DND-41 (cell line): Measurements from ENCODE around the gene C14orf180.

ENCODE experiments used
- ATAC-seq: fragments of 200-7000 bp; cut with Tn5 transposase; 3 replicates; pipeline ENCODE4 v1.9.1; 2021; ENCODE audit warnings: low read depth; ENCODE audit not compliant: insufficient read depth
- DNase-seq: peaks from one replicate; pipeline ENCODE4 v3.0.0-alpha.2; 2020
- H2AFZ ChIP-seq: 2 replicates; pipeline ENCODE4 v1.6.0; 2012; ENCODE audit warnings: low read depth, low read length
- H3K27ac ChIP-seq: 2 replicates; pipeline ENCODE4 v1.5.1; 2012; ENCODE audit warnings: low read length, inconsistent platforms
- H3K27me3 ChIP-seq: fragments of 200-600 bp; sonication (generic); 2 replicates; pipeline ENCODE4 v1.6.0; 2012; ENCODE audit warnings: low read length, mild to moderate bottlenecking, inconsistent platforms; ENCODE audit not compliant: insufficient read depth, poor library complexity
- H3K36me3 ChIP-seq: 2 replicates; pipeline ENCODE4 v1.5.1; 2012; ENCODE audit warnings: low read length, inconsistent platforms; ENCODE audit not compliant: insufficient read depth
- H3K4me1 ChIP-seq: 2 replicates; pipeline ENCODE4 v1.5.1; 2012; ENCODE audit warnings: mild to moderate bottlenecking, low read length; ENCODE audit not compliant: insufficient read depth
- H3K4me2 ChIP-seq: 2 replicates; pipeline ENCODE4 v1.6.0; 2012; ENCODE audit warnings: mild to moderate bottlenecking, moderate library complexity, low read length, inconsistent platforms; ENCODE audit not compliant: insufficient read depth
- H3K4me3 ChIP-seq, 2 experiments: fragments of 200-600 bp in 1 of 2; shearing (Covaris generic) in 1 of 2; 2 replicates each; pipeline ENCODE4 v1.5.1; 2012 to 2016; ENCODE audit warnings: inconsistent platforms in 2 of 2, low read length in 2 of 2, mild to moderate bottlenecking in 2 of 2, low read depth in 1 of 2, moderate library complexity in 1 of 2
- H3K79me2 ChIP-seq: 2 replicates; pipeline ENCODE4 v1.6.0; 2012; ENCODE audit warnings: low read length, inconsistent platforms; ENCODE audit not compliant: insufficient read depth
- H3K9ac ChIP-seq: 2 replicates; pipeline ENCODE4 v1.6.0; 2012; ENCODE audit warnings: low read depth, mild to moderate bottlenecking, inconsistent platforms, low read length, moderate library complexity
- H3K9me3 ChIP-seq: 2 replicates; pipeline ENCODE4 v1.5.1; 2012; ENCODE audit warnings: low read length, moderate library complexity, mild to moderate bottlenecking, inconsistent platforms; ENCODE audit not compliant: insufficient read depth, severe bottlenecking
- H4K20me1 ChIP-seq: 2 replicates; pipeline ENCODE4 v1.6.0; 2012; ENCODE audit warnings: low read length; ENCODE audit not compliant: insufficient read depth
- EZH2 ChIP-seq: IDR thresholded peaks from 3 replicates; pipeline ENCODE4 v1.6.1; 2012; ENCODE audit warnings: borderline replicate concordance, low read depth, mild to moderate bottlenecking, moderate library complexity, low read length, inconsistent platforms; ENCODE audit not compliant: severe bottlenecking
- TF ChIP-seq, protein P1 (sequence below): IDR thresholded peaks from 2 replicates; pipeline ENCODE4 v1.5.1; 2012; ENCODE audit warnings: borderline replicate concordance, low read length, moderate library complexity, mild to moderate bottlenecking; ENCODE audit not compliant: poor library complexity, severe bottlenecking; ENCODE audit errors: extremely low read depth

C14orf180 gene

DNA sequence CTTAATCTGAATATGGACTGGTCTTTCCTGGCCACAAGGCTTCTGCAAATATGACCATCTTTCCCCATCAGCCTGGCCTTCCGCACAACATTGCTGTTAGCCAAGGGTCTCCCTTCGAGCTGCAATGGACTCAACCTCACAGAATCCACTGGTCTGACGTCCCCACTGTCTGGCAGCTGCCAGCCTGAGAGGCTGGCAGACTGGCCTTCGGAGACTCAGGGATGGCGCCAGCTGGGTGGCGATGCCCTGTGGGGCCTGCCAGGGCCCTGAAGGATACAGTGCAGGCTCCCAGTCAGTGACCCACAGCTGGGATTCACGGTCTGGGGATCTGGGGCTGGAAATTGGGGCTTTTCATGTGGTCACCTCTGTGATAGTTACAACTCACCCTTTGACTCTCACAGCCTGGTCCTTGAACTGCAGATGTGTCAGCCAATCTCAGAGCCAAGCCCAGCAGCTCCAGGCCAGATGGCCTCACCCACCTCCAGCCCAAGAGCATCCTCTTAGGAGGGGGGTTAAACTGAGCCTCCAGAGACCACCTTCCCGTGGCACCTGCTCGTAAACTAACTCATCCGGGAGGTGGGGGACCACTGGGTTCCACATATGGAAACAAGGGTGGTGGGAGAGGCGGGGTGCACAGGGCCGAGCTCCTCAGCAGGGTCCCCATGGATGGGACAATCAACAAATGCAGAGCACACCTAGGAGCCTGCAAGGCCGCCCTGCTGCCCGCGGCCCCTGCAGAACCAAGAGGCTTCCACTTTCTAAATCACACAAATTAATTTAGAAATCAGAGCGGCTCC is 21.1 kb upstream of the C14orf180 start:
- ATAC-seq (no peak), DNase-seq (no peak)
- H3K36me3 ChIP-seq = no peaks in the 10 kb centered on the region
- H3K4me1 ChIP-seq = no peaks in the 10 kb centered on the region
- no peak for TF ChIP-seq EZH2
- TF ChIP-seq, protein P1, sequence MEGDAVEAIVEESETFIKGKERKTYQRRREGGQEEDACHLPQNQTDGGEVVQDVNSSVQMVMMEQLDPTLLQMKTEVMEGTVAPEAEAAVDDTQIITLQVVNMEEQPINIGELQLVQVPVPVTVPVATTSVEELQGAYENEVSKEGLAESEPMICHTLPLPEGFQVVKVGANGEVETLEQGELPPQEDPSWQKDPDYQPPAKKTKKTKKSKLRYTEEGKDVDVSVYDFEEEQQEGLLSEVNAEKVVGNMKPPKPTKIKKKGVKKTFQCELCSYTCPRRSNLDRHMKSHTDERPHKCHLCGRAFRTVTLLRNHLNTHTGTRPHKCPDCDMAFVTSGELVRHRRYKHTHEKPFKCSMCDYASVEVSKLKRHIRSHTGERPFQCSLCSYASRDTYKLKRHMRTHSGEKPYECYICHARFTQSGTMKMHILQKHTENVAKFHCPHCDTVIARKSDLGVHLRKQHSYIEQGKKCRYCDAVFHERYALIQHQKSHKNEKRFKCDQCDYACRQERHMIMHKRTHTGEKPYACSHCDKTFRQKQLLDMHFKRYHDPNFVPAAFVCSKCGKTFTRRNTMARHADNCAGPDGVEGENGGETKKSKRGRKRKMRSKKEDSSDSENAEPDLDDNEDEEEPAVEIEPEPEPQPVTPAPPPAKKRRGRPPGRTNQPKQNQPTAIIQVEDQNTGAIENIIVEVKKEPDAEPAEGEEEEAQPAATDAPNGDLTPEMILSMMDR = no peak
- H4K20me1 ChIP-seq = peaks cover 17% of the 10 kb centered on the region
- no peak overlapping the region for H3K9ac ChIP-seq
- no peak overlapping the region for H3K4me2 ChIP-seq
- peaks cover 12% of the 10 kb centered on the region for H3K27me3 ChIP-seq
- no peaks in the 10 kb centered on the region for H3K79me2 ChIP-seq
- H3K4me3 ChIP-seq = no peak overlapping the region
- H3K27ac ChIP-seq = no peak overlapping the region
- H2AFZ ChIP-seq = no peak overlapping the region
- no peaks in the 10 kb centered on the region for H3K9me3 ChIP-seq

DNA sequence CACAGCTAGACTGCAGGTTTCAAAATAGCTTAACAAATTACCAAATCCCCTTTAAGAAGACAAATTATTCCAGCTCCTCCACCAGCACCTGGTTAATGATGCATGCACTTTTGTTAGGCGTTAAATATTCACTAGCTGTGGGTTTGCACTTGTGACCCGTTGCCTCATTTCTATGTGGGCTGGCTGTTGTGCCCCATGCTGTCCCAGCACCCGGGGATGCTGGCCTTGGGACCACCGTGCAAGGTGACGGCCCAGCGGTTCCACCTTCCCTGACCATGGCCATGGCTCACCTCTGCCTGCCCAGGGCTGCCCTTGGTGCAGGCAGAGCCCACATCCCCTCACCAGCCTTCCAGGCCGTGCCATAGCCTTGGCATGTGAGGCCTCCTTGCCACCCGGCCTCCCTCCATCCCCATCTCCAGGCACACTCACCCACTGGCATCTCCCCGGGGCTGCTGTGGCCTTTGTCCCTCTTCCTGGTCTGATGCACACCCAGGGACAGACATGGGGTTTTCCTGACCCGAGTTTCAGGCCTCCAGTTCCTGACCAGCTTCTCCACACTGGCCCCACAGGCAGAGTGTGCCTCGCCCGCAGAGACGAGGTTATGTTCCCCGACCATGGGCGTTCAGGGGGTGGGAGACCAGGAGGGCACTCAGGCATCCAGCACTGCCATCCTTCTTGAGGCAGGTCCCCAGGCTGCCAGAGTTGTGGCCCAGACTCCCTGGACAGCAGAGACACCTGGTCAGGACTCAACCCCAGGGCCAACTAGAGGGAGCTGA is 20.3 kb upstream of the C14orf180 start:
- Histone ChIP-seq H3K4me1 (no peaks in the 10 kb centered on the region), H3K9ac (no peak overlapping the region), H3K4me2 (no peak overlapping the region), H2AFZ (no peak overlapping the region), H3K4me3 (no peak overlapping the region), H3K27me3 (peaks cover 14% of the 10 kb centered on the region), H3K36me3 (no peaks in the 10 kb centered on the region), H3K79me2 (no peaks in the 10 kb centered on the region), H3K27ac (no peak overlapping the region), H4K20me1 (peaks cover 20% of the 10 kb centered on the region), H3K9me3 (no peaks in the 10 kb centered on the region)
- TF ChIP-seq, protein P1 = no peak
- no peak for TF ChIP-seq EZH2
- no peak for ATAC-seq
- no peak for DNase-seq

DNA sequence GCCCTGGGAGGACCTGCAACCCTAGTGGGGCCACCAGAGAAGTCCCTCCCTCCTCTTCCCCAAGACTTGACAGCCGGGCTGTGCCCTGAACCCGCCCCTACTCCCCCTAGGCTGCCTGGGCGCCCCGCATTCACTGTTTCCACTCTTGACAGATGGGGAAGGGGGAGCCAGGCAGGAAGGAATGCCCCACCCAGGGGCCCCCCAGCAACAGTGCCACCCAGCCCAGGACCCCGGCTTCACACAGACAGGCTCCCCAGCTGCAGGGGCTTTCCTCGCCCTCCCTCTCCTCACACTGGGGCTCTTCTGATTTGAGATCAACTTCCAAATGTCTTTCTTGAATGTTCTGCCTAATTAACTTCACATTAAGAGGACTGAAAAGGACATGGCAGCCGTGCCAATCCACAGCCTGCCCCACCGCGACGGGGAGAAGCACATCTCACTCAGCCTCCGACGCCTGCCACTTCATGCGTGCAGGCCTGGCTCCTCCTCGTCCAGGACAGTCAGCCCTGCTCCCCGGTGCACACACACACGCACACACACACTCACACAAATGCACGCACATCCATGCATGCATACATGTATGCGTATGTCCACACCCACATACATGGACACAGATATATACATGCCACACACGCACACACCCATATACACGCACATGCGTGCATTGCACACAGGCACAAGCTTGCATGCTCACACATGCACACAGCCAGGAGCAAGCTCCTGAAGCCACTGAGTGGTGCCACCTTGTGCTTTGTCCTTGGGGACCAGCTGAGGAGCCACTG is 19.6 kb upstream of the C14orf180 start:
- Histone ChIP-seq H3K79me2 (no peaks in the 10 kb centered on the region), H3K27me3 (peaks cover 17% of the 10 kb centered on the region), H4K20me1 (peaks cover 23% of the 10 kb centered on the region), H3K4me1 (no peaks in the 10 kb centered on the region), H3K9me3 (no peaks in the 10 kb centered on the region), H3K4me2 (no peak overlapping the region), H3K27ac (no peak overlapping the region), H3K4me3 (no peak overlapping the region), H3K9ac (no peak overlapping the region), H2AFZ (no peak overlapping the region), H3K36me3 (no peaks in the 10 kb centered on the region)
- ATAC-seq = no peak
- TF ChIP-seq EZH2 = no peak
- TF ChIP-seq, protein P1 = no peak
- DNase-seq = no peak
